GM21390 (cell line): ENCODE results near the gene ATG10.
"Not testable (repeated sequence)": the region's sequence is repeated elsewhere in the genome, so short reads cannot be mapped to it uniquely, and the experiment has no call there.

Experiments
- ATAC-seq: cut with Tn5 transposase; IDR thresholded peaks from one replicate; pipeline ENCODE4 v1.9.1; 2021; ENCODE audit not compliant: unreplicated experiment

ATG10 gene

GRCh38 chr5:82218374-82219156 is 246.7 kb downstream of the ATG10 start:
- no peak for ATAC-seq

- no peak for ATAC-seq
Measured at GRCh38 chr5:82221020-82221419, 249.2 kb downstream of the ATG10 start.

GRCh38 chr5:82222597-82223574 is 251.1 kb downstream of the ATG10 start:
- ATAC-seq = no peak

DNA sequence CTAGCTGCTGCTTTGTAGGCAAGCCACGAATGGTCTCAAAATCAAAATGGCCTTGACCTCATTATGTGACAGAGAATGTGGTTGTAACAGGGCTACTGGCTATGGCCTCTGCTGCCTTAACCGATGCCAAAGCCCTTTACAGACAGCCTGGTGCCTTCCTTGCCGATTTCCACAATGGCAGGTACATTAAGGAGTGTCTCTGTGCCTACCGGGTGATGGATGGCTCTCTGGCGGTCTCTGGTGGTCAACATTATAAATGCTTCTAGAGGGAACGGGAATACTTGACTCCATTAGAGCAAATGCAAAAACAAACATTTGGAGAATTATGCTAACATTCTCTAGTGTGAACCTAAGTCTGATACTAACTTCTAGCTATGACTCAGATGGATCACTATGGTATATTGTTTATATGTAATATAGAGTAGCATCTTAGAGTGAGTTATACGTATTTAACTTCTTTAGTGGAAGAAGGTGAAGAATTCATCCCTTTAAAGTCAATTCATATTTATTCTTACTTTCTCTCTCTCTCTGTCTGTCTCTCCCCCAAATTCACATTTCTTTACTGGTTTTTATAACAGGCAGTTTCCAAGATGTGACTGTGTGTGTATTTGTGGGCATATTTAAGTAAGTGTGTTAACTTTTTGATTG is 253.8 kb downstream of the ATG10 start:
- ATAC-seq = peak; percentile 95

DNA sequence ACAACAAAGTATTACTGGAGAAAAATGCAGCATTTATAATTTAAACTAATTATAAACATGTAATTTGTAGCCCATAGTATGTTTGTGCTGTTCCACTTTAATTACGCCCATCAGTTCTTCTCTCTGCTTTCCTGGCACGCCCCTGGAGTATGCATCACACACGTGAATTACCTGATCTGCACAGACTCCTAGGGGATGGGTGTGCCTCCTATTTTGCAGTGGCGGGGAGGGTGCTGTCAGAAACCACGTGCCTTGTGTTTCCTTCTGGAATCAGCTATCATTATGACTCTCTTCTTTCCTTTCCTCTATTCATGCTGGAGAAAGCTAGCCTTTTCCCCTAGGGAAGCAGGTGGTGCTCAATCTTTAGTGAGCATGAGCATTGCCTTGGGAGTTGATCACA is 263.1 kb downstream of the ATG10 start:
- ATAC-seq = no peak

DNA sequence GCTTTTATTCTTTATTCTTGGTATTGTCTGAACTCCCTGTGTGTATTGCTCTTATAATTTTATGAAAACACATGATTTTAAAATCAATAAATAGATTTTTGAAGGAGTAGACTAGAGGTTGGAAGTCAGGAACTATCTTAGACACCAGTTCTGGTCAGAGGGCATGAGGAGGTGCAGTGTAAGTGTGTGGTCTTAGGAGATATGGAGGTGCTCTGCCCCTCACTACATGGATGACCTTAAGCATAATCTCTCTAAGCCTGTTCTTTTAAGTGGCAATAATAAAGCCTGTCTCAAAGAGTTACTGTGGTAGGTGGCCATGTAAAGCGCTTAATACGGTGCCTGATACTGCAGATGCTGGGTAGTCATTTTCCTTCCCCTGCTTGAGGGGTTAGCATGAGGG is 272.3 kb downstream of the ATG10 start:
- ATAC-seq = no peak

DNA sequence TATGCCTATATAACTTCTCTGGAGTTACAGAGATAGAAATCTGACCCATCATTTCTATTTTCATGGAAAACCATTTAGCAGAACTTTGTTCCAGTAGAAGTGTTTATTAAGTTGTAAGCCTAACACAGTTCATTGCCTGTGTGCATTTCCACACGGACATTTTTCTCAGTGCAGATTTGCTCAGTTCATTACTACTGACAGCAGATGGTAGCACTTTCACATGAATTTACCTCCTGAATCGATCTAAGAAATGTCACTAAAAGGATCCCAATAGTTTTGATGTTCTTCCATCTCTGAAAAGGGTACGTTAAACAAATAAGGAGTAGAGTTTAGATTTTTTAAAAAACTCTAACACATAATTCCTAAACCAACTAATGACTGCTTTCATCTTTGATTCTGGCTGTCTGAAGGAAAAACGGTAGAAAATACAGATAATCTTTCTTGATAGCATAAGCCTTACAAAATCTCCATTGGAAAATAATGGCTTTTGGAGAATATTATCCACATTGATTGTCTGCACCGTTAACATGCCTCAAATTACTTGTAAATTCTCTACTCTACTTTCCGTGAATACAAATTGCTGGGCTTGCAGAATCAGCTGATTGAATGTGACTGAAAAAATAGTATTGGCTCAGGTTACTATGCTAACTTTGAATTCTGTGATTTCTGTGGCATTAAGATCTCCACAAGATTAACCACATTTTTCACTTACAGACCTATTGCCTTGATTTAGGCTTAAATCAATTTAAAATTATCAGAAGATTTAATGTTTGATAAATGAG is 273.2 kb downstream of the ATG10 start:
- ATAC-seq = no peak

- no peak for ATAC-seq
Measured at GRCh38 chr5:82246960-82247574, 275.2 kb downstream of the ATG10 start.

DNA sequence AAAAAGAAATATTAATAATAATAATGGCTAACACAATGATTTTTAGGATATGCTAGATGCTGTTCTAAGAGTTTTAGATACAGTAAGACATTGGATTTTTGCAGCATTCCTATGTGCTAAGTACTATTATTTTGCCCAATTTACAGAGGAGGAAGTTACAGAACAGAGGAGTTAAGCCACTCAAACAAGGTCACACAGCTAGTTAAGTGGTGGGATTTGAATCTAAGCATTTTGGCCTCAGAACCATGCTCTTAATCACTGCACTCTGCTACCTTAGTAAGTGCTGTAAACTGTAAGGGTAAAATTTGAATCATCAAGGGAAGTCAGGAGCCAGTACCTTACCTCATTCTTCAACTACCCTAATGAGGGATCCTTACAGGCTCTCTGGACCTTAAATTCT is 280.9 kb downstream of the ATG10 start:
- no peak for ATAC-seq

DNA sequence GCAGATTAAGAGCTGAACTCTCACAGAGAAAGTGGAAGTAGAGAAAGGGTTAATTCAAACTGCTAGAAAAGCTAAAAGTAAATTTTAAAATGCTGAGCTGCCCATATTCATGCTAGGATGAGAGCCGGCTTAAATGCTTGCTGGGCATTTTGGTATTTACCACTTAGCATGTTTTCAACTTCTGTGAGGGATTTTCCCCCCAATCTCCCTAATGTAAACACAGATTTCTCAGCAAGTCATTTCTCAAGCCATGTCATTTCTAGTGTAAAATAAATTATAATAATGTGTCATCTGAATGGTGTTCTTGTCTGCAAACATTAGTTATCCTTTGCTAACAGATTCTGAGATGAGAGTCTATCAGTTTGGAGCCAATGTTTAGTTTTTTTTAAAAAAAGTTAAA is 284.0 kb downstream of the ATG10 start:
- no peak for ATAC-seq

- no peak for ATAC-seq
Measured at GRCh38 chr5:82257247-82257646, 285.4 kb downstream of the ATG10 start.

DNA sequence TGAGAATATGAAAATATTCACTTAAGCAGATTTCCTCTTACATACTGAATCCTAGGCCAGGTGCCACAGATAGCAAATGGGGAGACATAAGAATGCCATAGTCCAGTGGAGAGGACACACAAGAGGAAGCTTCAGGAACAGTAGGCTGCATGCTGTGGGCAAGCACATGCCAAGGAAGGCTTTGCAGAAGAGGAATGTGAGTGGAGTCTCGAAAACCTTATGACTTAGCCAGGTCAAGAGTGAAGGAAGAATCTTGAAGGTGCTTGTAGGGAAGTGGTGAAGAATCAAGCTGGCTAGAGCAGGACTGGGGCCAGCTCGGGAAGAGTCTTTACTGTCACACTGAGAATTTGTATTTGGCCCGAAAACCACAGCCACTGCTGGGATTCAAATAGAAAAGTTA is 285.9 kb downstream of the ATG10 start:
- ATAC-seq = no peak

GRCh38 chr5:82259172-82259800 is 287.5 kb downstream of the ATG10 start:
- ATAC-seq = no peak

GRCh38 chr5:82265047-82265446 is 293.2 kb downstream of the ATG10 start:
- no peak for ATAC-seq

GRCh38 chr5:82267297-82267933 is 295.6 kb downstream of the ATG10 start:
- ATAC-seq = not testable (repeated sequence)

- not testable (repeated sequence) for ATAC-seq
Measured at GRCh38 chr5:82269363-82269762, 297.5 kb downstream of the ATG10 start.

DNA sequence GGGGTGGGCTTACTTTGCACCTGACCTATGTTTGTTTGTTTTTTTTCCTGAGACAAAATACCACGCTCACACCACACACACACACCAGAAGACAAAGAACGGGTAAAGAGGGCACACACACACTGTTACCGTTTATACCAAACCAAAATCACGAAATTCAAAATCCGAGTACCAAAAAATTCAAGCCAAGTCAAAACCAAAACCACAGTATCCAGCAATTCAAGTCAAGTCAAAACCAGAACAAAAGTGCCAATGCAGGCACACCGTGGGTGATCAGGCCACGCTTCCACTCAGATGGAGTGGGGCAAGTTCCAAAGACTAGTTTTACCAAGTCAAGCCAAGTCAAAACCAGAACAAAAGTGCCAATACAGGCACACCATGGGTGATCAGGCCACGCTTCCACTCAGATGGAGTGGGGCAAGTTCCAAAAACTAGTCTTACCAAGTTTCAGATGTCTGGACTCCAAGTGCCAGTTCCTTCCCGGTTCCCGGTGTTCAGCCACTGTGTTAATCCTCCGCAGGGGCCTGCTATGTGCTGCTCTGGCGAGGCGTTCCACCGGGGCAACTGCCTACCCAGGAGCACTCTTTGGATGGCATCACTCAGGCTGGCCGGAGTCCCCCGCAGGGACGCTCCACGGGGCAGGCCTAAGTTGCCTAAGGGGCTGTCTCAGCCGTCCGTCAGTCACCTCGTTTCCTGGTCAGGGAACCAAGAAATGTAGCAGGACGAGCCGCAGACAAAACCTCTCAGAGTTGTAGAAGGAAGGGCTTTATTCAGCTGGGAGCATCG is 300.9 kb downstream of the ATG10 start:
- ATAC-seq = not testable (repeated sequence)

GRCh38 chr5:82273426-82273825 is 301.6 kb downstream of the ATG10 start:
- ATAC-seq = not testable (repeated sequence)
